ENCODE data around the gene ASMT.
"Not testable (repeated sequence)": the region's sequence is repeated elsewhere in the genome, so short reads cannot be mapped to it uniquely, and the experiment has no call there.

Gene ASMT

GRCh38 chrX:1614927-1615326 is at the start of gene ASMT:
TSS of gene ASMT (plus strand) at chrX:1615059. CDS start at chrX:1615200, 141 bp downstream.
- DNase-seq: no peak

GRCh38 chrX:1574181-1574580 is 40.7 kb upstream of the ASMT start:
- not testable (repeated sequence) for DNase-seq

GRCh38 chrX:1576201-1576992 is 38.5 kb upstream of the ASMT start:
- DNase-seq: no peak

- DNase-seq: no peak
Observed at GRCh38 chrX:1577845-1578244, 37.0 kb upstream of the ASMT start.

- DNase-seq: no peak
Observed at GRCh38 chrX:1578511-1579173, 36.2 kb upstream of the ASMT start.

- peak; percentile 13 for DNase-seq
Observed at GRCh38 chrX:1581132-1581531, 33.7 kb upstream of the ASMT start.

- no peak for DNase-seq
Observed at GRCh38 chrX:1582686-1583437, 32.0 kb upstream of the ASMT start.

GRCh38 chrX:1584237-1585011 is 30.4 kb upstream of the ASMT start:
- no peak for DNase-seq

GRCh38 chrX:1587161-1587560 is 27.7 kb upstream of the ASMT start:
- no peak for DNase-seq

- DNase-seq: no peak
Observed at GRCh38 chrX:1589356-1590130, 25.3 kb upstream of the ASMT start.

GRCh38 chrX:1591102-1591862 is 23.6 kb upstream of the ASMT start, which contains the start of gene AKAP17A:
TSS of gene AKAP17A (plus strand) at chrX:1591604. CDS start at chrX:1593463, 1,859 bp downstream.
- DNase-seq: peak; percentile 36

- no peak for DNase-seq
Observed at GRCh38 chrX:1591863-1592469, 22.9 kb upstream of the ASMT start.

GRCh38 chrX:1592470-1593142 is 22.3 kb upstream of the ASMT start:
- DNase-seq: no peak

- no peak for DNase-seq
Observed at GRCh38 chrX:1593286-1594271, 21.3 kb upstream of the ASMT start.

GRCh38 chrX:1595711-1596060 is 19.2 kb upstream of the ASMT start:
- DNase-seq: no peak

GRCh38 chrX:1596676-1597344 is 18.0 kb upstream of the ASMT start:
- DNase-seq: no peak

GRCh38 chrX:1597345-1598020 is 17.4 kb upstream of the ASMT start:
- DNase-seq: no peak
